T follicular helper cell (primary cell): Measurements from ENCODE around the gene MAP3K19.

ENCODE experiments used
- DNase-seq: peaks from one replicate; pipeline ENCODE4 v3.0.0-alpha.2; 2020; ENCODE audit warnings: low read depth

MAP3K19 gene

DNA sequence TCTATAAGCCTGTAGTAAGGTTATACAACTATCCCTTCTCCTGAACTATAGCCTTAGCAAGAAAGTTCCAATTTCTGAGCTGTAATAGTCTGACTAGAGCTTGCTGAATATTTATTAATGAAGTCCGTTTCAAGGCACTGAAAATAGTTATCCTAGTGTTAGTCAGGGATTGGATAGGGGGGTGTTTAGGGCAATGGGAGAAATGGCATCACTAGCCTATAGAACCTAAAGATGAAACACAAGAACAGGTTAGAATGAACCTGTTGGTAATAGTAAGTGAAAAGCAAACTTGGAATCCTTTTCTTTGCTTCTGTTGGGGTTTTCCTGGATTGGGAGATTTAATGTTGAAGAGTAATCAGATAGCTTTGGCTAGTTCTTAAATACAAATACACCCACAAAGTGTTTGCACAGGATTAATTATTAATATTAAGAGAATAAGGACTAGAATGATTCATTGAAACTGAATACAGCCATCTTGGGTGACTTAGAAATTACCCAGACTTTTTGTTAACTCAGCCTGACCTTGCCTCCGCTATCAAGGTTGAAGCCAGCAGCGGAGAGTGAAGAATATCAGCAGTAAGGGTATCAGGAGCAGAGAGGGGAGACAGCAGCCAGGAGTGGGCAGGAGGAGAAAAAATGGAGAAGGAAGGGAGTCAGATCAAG lies 114.3 kb downstream of the MAP3K19 start:
- no peak for DNase-seq

DNA sequence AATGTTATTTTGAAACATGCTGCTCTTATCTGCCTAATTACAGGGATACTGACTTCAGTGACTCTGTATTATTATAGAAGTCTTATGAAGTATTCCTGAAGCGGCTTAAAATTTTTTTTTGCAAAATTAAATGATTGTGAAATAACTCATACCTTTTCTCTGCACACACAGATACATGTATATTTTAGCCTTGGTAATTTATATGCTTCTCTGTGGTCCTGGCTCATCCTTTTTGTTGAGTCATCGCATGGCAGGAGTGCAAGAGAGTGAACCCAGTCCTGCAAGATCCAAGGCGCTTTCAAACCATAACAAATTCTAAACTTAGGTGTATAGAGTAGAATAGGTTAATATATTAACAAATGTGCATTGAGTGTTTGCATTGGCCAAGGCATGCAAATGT lies 120.1 kb downstream of the MAP3K19 start:
- no peak for DNase-seq

DNA sequence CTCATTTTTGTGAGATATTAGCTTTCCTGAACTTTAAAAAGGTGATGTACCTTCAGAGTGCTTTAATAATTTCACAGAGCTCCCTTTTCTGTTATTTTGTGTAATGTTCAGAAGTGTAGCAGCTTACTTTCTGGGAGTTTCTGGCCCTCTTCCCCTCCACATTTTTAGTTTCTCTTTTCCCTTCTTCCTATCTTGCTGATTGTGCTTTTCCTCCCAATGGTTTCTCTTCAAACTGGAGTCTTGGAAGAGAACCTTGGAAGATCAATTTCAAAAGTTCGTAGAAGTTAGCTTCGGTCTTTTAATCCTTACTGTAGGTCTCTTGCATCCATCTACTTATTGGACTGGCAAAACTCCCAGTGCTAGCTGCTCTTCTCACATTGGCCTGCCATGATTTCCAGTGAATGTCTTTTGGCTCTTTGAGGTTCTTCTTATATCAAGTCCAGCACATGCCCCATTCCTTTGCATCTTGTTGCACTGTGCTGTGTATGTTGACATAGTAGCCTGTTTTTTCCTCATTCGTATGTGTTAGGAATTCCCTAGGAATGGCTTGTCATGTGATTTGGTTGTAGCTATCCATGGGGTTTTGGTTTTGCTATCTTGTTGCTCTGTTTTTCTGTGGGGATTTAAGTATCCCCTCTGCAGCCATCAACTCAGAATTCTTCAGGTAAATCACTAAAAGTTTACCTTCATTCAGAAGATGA lies 120.9 kb downstream of the MAP3K19 start:
- no peak for DNase-seq

DNA sequence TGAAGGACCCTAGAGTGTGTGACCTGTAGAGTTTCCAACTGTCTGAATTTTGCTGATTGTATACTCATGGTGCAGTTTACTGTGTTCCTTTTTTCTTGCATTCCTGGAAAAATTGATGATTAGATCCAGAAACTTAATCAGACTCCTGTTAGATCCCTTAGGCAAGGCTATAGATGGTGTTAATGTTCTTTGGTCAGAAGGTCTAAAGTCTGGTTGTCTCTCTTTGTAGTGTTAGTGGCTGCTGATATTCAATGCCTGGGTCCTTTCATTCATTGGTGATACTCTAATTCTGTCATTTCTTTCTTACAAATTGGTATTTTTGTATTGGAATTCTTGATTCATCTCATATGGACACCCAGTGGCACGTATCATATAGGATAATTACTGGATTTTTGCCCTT lies 122.3 kb downstream of the MAP3K19 start:
- no peak for DNase-seq

DNA sequence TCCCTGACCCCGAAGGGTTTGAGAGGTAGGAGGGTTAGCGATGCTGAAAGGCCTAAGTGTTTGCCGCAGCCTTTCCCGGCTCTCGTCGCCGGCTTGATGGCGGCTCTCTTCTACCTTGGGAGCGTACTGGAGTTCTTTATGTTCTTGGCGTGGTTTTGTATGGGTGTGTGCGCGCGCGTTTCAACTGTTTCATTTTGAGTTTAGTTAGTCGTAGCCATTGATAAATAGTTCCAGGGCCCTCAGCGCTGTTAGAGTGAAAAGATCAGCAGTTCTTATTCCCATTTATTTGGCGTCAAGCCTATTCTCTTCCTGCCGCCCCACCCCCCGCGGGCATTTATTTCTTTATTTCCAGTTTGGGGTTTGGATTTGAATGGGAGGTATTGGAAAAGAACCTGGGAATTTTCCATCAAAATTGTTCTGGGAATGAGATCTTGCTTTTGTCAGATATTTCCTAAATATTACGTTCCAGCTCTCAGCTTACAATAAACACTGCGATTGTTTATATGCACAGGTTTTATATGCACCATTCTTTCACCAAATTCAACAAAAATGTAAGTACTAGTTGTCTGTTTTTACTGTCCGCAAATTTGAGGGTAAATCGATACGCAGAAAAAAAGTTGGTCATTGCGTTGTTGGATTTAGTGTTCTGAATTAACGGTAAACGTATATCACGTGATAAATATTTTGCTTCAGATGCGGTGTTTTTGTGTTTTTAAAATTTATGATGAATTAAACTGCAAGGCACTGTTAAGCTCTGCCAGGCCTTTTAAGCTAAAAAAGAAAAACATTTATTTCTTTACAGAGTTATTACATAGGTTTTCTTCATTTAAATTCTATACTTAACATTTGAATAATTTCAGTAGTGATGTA lies 127.7 kb downstream of the MAP3K19 start:
- DNase-seq, result no peak

DNA sequence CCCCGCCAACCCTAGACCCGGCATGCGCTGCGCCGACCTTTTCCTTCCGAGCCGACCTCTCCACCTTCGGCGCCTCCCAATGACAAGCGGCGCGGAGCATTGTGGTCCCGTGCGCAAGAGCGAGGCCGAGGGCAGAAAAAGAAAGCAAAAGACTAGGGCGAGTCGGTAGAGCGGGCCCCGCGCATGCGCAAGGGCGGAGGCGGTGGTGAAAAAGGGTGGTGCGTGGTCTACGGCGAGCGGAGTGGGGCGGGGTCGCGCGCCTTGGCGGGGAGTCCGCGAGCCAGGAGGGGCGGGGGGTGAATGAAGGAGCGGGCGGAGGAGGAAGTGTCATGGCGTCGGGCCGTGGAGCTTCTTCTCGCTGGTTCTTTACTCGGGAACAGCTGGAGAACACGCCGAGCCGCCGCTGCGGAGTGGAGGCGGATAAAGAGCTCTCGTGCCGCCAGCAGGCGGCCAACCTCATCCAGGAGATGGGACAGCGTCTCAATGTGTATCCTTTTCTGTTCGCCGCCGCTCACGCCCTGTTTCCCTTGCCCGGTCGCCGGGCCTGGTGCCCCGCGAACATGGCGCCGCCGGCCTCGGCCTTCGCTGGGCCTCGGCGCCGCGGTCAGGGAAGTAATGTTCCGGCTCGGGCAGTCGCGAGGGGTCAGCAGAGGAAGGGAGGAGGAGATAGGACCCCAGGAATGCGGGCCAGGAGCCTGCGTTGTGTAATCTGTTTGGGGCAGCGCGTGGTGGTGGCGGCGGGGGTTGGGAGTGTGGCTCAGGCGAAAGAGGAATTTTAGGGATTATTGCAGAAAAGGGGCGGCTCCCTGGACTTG lies 128.5 kb downstream of the MAP3K19 start, which contains the start of gene CCNT2:
CCNT2 (plus strand) TSS at position 297 of the 815 bp plus-strand sequence; CDS start at position 330, 33 bp downstream.
- DNase-seq, result peak; percentile 99

DNA sequence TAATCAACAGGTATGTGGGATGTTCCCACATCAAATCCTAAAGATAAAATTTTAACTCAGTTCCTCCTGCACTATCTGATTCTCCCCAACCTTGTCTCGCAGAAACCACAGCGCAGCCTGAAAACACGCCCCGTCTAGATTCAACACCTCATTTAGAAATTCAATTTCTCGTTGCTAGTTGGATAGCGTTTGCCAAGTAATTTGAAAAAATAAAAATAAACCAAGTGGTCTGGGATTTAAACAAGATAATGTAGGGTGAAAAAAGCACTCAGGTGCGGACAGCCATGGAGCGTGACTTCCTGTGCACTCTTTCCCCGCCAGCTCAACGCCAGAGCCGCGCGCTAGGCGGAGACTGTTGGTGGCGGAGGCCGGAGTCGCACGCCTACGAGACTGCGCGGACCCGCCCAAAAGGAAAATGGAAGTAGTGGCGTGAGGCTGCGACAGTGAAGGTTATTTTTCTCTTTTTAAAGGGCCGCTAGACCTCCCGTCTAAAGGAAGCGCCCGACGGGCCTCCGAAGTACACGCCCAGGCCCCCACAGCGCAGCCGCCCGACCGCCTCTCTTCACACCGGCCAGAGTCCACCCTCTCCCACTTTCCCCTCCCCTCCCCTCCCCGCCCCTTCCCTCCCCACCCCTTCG lies 129.2 kb downstream of the MAP3K19 start:
- DNase-seq, result peak; percentile 81

DNA sequence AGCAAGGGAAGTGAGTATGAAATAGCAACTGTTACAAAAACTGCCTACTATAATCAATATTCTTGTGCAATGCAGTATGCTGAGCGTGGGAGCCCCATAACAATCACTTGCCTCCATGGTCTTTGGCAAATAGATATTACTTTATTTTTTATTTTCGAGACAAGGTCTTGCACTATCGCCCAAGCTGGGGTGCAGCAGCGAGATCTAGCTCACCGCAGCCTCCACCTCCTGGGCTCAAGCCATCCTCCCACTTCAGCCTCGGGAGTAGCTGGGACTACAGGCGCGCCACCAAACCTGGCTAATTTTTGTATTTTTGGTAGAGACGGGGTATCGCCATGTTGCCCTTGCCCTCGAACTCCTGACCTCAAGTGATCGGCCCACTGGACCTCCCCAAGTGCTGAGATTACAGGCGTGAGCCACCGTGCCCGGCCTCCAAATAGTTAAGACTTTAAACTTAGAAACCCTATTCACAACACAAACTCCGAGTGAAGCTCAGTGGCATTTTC lies 129.8 kb downstream of the MAP3K19 start:
- no peak for DNase-seq
